WTC11 (cell line): ENCODE measurements around the gene PRR30.
A peak's percentile ranks its signal among the peaks of the same experiment; 100 is the strongest.

Source experiments
- CTCF ChIP-seq: fragments of 200-600 bp; IDR thresholded peaks from 2 replicates; pipeline ENCODE4 v1.8.0; 2022; ENCODE audit warnings: antibody characterized with exemption
- MAX ChIP-seq: sonication (generic); formaldehyde crosslinking; IDR thresholded peaks from 2 replicates; pipeline ENCODE4 v1.8.0; 2022; ENCODE audit warnings: mild to moderate bottlenecking, missing genetic modification reagents
- MLX ChIP-seq: sonication (generic); formaldehyde crosslinking; IDR thresholded peaks from 2 replicates; pipeline ENCODE4 v1.8.1; 2023; ENCODE audit warnings: mild to moderate bottlenecking, missing genetic modification reagents, moderate library complexity
- ZNF425 ChIP-seq: fragments of 250-450 bp; sonication (Bioruptor Pico); conservative IDR thresholded peaks from 2 replicates; pipeline ENCODE4 v1.9.0; 2021; ENCODE audit warnings: mild to moderate bottlenecking
- TF ChIP-seq, protein P1 (sequence below): sonication (generic); formaldehyde crosslinking; IDR thresholded peaks from 2 replicates; pipeline ENCODE4 v1.8.0; 2022; ENCODE audit warnings: missing genetic modification reagents
- TF ChIP-seq, protein P2 (sequence below): sonication (generic); formaldehyde crosslinking; IDR thresholded peaks from 2 replicates; pipeline ENCODE4 v1.8.1; 2023; ENCODE audit warnings: mild to moderate bottlenecking, moderate library complexity, missing genetic modification reagents

DNA sequence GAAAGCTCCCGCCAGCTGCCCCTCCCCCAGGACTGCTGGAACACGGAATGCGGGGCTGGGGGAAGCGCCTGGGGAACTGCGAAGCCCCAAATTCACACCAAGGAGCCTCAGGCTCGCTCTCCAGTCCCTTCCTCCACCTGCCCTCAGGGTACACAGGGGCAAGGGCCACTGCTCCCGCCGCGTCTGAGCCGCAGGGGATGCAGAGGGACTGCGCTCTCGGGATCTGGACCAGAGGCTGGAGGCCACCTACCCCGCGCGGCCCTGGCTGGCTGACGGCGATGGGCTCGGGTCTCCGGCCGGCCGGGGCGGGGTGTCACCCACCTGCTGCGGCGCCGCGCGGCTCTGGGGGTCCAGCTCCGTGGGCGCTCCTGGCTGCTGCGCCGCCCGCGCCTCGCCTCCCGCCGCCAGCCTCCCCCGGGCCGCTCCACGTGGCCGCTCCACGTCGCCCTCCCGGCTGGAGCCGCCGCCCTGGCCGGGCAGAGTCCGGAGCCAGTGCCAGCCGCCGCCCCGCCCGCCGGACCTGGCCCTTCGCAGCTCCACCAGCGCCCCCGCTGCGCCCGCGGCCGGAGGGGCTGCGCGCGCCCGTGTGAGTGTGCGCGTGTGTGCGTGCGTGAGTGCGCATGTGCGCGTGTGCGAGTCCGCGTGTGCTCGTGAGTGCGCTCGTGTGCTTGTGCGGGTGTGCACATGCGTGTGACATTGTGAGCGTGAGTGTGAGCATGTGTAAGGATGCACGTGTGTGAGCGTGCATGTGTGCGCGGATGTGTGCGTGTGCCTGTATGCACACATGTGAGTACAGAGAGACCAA, 20.5 kb downstream of the PRR30 start, which contains the start of gene CGREF1:
- no peak for TF ChIP-seq MLX
- TF ChIP-seq CTCF: no peak
- no peak for TF ChIP-seq MAX
- TF ChIP-seq ZNF425 (CRISPR knock-in tag): no peak
- TF ChIP-seq, protein P1, sequence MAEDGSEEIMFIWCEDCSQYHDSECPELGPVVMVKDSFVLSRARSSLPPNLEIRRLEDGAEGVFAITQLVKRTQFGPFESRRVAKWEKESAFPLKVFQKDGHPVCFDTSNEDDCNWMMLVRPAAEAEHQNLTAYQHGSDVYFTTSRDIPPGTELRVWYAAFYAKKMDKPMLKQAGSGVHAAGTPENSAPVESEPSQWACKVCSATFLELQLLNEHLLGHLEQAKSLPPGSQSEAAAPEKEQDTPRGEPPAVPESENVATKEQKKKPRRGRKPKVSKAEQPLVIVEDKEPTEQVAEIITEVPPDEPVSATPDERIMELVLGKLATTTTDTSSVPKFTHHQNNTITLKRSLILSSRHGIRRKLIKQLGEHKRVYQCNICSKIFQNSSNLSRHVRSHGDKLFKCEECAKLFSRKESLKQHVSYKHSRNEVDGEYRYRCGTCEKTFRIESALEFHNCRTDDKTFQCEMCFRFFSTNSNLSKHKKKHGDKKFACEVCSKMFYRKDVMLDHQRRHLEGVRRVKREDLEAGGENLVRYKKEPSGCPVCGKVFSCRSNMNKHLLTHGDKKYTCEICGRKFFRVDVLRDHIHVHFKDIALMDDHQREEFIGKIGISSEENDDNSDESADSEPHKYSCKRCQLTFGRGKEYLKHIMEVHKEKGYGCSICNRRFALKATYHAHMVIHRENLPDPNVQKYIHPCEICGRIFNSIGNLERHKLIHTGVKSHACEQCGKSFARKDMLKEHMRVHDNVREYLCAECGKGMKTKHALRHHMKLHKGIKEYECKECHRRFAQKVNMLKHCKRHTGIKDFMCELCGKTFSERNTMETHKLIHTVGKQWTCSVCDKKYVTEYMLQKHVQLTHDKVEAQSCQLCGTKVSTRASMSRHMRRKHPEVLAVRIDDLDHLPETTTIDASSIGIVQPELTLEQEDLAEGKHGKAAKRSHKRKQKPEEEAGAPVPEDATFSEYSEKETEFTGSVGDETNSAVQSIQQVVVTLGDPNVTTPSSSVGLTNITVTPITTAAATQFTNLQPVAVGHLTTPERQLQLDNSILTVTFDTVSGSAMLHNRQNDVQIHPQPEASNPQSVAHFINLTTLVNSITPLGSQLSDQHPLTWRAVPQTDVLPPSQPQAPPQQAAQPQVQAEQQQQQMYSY (CRISPR knock-in tag): no peak
- TF ChIP-seq, protein P2, sequence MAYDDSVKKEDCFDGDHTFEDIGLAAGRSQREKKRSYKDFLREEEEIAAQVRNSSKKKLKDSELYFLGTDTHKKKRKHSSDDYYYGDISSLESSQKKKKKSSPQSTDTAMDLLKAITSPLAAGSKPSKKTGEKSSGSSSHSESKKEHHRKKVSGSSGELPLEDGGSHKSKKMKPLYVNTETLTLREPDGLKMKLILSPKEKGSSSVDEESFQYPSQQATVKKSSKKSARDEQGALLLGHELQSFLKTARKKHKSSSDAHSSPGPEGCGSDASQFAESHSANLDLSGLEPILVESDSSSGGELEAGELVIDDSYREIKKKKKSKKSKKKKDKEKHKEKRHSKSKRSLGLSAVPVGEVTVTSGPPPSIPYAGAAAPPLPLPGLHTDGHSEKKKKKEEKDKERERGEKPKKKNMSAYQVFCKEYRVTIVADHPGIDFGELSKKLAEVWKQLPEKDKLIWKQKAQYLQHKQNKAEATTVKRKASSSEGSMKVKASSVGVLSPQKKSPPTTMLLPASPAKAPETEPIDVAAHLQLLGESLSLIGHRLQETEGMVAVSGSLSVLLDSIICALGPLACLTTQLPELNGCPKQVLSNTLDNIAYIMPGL (CRISPR knock-in tag): peak; percentile 29; the same call in 1 of the 2 replicates
